Left lung (tissue), 10 donors: Measurements from ENCODE around the gene MINDY4B. TPM values are rescaled to one million over a fixed set of nuclear protein-coding genes. Genes with fewer than 3 reads are reported as not detected.

Experiments
- ATAC-seq: fragments of 200-7000 bp; cut with Tn5 transposase; one replicate; pipeline ENCODE4 v1.9.1; 2020; ENCODE audit warnings: moderate library complexity
- DNase-seq, 4 donors: peaks; one replicate each; pipeline ENCODE4 v3.0.0-alpha.2; 2013 to 2020
- H3K27ac ChIP-seq, 2 donors: fragments of 200-600 bp; sonication (generic) in 1 of 2; one replicate each; pipeline versions ENCODE4 v1.5.0 to v1.8.0; 2020 to 2021
- H3K27me3 ChIP-seq, 2 donors: fragments of 200-600 bp; sonication (generic) in 1 of 2; one replicate each; pipeline versions ENCODE4 v1.5.0 to v1.8.0; 2020 to 2021
- H3K36me3 ChIP-seq, 2 donors: fragments of 200-600 bp; sonication (generic) in 1 of 2; one replicate each; pipeline versions ENCODE4 v1.5.0 to v1.8.0; 2020 to 2021
- H3K4me1 ChIP-seq, 2 donors: fragments of 200-600 bp; one replicate each; pipeline ENCODE4 v1.8.0; 2021
- H3K4me3 ChIP-seq, 2 donors: fragments of 200-600 bp; sonication (generic) in 1 of 2; one replicate each; pipeline versions ENCODE4 v1.5.0 to v1.8.0; 2020 to 2021; ENCODE audit warnings: mild to moderate bottlenecking in 1 of 2
- H3K9me3 ChIP-seq, 2 donors: fragments of 200-600 bp; sonication (generic) in 1 of 2; one replicate each; pipeline versions ENCODE4 v1.5.0 to v1.8.0; 2020 to 2021
- CTCF ChIP-seq, 2 donors: fragments of 200-600 bp; sonication (generic) in 1 of 2; IDR thresholded peaks; one replicate each; pipeline versions ENCODE4 v1.5.0 to v1.8.0; 2021; ENCODE audit warnings: antibody characterized with exemption in 2 of 2
- intact Hi-C, 2 donors: fragments of 100-400 bp; cut with DNase I; formaldehyde crosslinking; loops; one replicate each; pipeline versions ENCODE4 v1.11.2 to v1.14.2; 2022
- polyA plus RNA-seq, 6 donors: library from polyadenylated mRNA; unstranded; fragments of 120-200 nt; gene quantifications; one replicate each; pipeline ENCODE4 v1.2.1, GENCODE V29; 2013; ENCODE audit not compliant: insufficient read length in 6 of 6
- total RNA-seq, 2 donors: library from RNA; stranded (reverse); fragmentation: NEBNext Ultra II Directional; extraction: Animal tissue kit (Norgen Biotek cat#: 25700); gene quantifications; one replicate each; pipeline ENCODE4 v1.2.1, GENCODE V29; 2021
- donor health status: DM: no; HTN: yes; CAD: no.
- donor health status: DM: no; HTN: no; CAD: no.

The MINDY4B gene
- total and polyA plus RNA-seq, 8 donors = not detected

GRCh38 chr3:150933473-150933995, 28.3 kb upstream of the MINDY4B start:
- Histone ChIP-seq H3K9me3 (no peaks in the 10 kb centered on the region), H3K4me1 (no peaks in the 10 kb centered on the region), H3K27ac (no peak overlapping the region), H3K36me3 (no peaks in the 10 kb centered on the region), H3K27me3 (peaks cover 0 to 6% of the 10 kb centered on the region in 2 donors), H3K4me3 (no peak overlapping the region)
- ATAC-seq (no peak), DNase-seq (no peak)
- intact Hi-C loops = no loop called here
- no peak for TF ChIP-seq CTCF (IDR thresholded peaks at IDR 0.05)

GRCh38 chr3:150931745-150932144, 26.5 kb upstream of the MINDY4B start:
- no peak for ATAC-seq
- no peak overlapping the region for H3K4me3 ChIP-seq
- H3K27me3 ChIP-seq = peaks cover 0 to 6% of the 10 kb centered on the region in 2 donors
- no peaks in the 10 kb centered on the region for H3K4me1 ChIP-seq
- H3K9me3 ChIP-seq = no peaks in the 10 kb centered on the region
- intact Hi-C loops = no loop called here
- no peak overlapping the region for H3K27ac ChIP-seq
- no peak for DNase-seq
- H3K36me3 ChIP-seq = no peaks in the 10 kb centered on the region
- no peak for TF ChIP-seq CTCF (IDR thresholded peaks at IDR 0.05)

GRCh38 chr3:150930839-150931238, 25.6 kb upstream of the MINDY4B start:
- no peak for DNase-seq
- H3K27me3 ChIP-seq = peaks cover 0 to 13% of the 10 kb centered on the region in 2 donors
- no peak for ATAC-seq
- H3K27ac ChIP-seq = no peak overlapping the region
- no peak for TF ChIP-seq CTCF (IDR thresholded peaks at IDR 0.05)
- H3K4me1 ChIP-seq = no peaks in the 10 kb centered on the region
- H3K4me3 ChIP-seq = no peak overlapping the region
- no peaks in the 10 kb centered on the region for H3K9me3 ChIP-seq
- intact Hi-C loops = no loop called here
- no peaks in the 10 kb centered on the region for H3K36me3 ChIP-seq

GRCh38 chr3:150928234-150928633, 23.0 kb upstream of the MINDY4B start:
- H3K36me3 ChIP-seq = no peaks in the 10 kb centered on the region
- intact Hi-C loops = no loop called here
- DNase-seq (no peak), ATAC-seq (no peak)
- H3K27me3 ChIP-seq = peaks cover 0 to 16% of the 10 kb centered on the region in 2 donors
- H3K4me1 ChIP-seq = no peaks in the 10 kb centered on the region
- TF ChIP-seq CTCF (IDR thresholded peaks at IDR 0.05) = no peak
- no peak overlapping the region for H3K27ac ChIP-seq
- H3K9me3 ChIP-seq = no peaks in the 10 kb centered on the region
- no peak overlapping the region for H3K4me3 ChIP-seq

GRCh38 chr3:150926328-150926727, 21.1 kb upstream of the MINDY4B start:
- Histone ChIP-seq H3K27me3 (peaks cover 0 to 25% of the 10 kb centered on the region in 2 donors), H3K36me3 (no peaks in the 10 kb centered on the region), H3K4me1 (no peaks in the 10 kb centered on the region), H3K27ac (no peak overlapping the region), H3K9me3 (no peaks in the 10 kb centered on the region), H3K4me3 (no peak overlapping the region)
- ATAC-seq (no peak), DNase-seq (no peak)
- intact Hi-C loops = no loop called here
- no peak for TF ChIP-seq CTCF (IDR thresholded peaks at IDR 0.05)
